NCI-H2029 treated with DMSO at 0.1 percent for 48 hours (cell line): ENCODE data around the gene EEF2.
A peak's percentile ranks its signal among the peaks of the same experiment; 100 is the strongest.

Source experiments
- DNase-seq: peaks from one replicate; lab custom pipeline; 2025; lab: John Stamatoyannopoulos, UW

Gene EEF2

GRCh38 chr19:3984584-3984907, 717 bp downstream of the EEF2 start:
- no peak for DNase-seq

DNA sequence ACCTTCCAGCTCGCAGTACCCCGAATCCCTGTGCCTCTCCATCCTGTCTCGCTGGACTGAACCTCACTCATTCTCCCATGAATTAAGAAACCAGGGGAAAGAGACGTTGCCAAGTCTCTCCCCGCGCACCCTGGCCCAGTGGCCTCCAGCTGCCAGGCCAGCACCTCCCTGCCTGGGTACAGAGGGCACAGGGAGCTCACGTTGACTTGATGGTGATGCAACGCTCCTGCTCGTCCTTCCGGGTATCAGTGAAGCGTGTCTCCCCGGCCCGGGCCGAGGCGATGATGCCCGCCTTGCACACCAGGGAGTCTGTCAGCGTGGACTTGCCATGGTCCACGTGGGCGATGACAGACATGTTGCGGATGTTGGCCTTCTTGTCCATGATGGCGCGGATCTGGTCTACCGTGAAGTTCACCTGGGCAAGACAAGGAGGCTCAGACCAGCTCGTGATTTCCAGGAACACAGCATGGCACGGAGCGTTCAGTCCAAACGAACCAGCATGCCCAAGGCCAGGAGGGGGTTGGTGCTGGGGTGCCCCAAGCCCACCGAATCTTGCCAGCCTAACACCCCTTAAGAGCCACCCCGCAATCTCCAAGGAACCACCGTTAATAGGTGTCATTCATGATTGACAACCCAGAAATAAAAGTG, 1.2 kb downstream of the EEF2 start:
- DNase-seq, result no peak

DNA sequence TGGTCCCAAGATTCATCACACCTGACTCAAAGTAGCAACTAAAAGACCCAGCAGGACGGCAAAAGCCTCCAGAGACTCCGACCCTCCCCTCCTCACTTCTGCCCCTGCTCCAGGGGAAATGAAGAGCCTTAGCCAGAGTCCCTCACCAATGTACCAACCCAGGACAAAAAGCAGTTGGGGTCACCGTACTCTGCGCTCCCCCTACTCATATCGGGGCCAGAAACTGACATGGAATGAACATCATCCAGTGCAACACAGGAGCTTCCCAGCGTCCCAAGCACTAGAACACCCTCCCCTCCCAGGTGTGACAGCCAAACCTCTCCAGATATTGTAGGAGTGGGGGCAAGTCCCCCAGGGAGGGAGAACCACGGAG, 1.7 kb downstream of the EEF2 start:
- no peak for DNase-seq

DNA sequence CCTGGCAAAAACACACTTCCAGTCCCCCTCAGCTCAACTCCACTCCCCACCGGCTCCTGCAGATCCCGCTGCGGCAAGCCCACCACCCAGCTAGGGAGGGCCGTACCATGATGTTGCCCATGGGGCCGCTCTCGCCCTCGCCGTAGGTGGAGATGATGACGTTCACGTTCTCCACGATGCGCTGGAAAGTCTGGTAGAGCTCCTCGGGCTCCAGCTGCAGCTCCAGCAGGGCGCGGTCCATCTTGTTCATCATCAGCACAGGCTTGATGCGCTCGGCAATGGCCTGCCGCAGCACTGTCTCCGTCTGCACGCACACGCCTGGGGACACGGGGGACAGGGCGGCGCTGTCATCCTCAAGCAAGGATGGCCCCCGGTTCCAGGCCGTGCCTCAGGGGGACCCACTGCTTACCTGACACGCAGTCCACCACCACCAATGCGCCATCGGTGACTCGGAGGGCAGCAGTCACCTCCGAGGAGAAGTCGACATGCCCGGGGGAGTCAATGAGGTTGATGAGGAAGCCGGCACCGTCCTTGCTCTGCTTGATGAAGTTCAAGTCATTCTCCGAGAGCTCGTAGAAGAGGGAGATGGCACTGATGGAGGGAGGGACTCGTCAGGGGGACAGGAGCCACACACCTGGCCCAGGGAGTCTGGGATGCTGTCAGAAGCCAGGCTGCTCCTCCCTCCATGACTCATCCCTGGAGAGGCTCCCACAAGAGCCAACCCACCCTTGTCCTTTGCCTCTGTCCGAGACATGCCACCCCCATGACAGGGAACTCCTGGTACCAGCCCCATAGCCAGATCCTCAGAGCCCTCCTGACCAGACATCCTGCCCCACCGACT, 2.3 kb downstream of the EEF2 start:
- no peak for DNase-seq

DNA sequence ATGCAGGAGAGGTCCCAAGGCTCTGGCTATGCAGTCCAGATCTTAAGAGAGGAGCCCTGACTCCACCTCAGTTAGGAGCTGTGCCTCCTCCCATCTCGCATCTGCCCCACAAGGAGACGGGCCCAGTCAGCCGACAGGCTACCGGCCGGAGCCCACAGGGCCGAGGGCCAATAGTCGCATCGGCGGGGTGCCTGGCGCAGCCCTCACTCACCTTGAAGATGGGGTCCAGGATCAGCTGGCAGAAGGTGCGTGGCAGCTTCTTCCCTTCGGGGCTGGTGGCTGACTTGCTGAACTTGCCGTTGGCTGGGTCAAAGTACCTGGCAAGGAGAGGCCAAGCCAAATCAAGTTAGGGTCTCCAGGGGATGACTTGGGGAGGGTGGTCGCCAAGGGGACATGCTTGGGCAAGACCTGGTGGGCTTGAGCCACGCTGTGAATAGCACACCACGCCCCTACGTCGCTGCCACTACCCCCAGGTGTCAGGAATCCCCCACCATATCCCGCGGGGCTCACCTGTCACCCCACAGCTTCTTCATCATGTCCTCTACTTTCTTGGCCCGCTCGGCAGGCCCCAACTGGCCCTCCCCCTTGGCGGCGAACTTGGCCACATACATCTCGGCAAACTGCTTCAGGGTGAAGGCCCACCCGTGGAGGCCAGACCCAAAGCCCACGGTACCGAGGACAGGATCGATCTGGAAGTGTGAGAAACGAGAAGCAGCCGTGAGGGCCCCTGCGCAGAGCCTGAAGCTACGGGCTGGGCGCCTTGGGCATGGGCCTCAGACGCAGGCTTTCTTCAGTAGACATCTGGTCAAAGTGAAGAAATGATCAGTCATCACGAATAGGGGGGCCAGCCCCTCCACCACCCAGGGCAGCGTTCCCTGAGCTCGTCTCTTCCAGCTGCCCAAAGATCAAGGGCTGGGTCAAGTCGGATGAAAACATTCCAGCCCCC, 3.3 kb downstream of the EEF2 start:
- no peak for DNase-seq

DNA sequence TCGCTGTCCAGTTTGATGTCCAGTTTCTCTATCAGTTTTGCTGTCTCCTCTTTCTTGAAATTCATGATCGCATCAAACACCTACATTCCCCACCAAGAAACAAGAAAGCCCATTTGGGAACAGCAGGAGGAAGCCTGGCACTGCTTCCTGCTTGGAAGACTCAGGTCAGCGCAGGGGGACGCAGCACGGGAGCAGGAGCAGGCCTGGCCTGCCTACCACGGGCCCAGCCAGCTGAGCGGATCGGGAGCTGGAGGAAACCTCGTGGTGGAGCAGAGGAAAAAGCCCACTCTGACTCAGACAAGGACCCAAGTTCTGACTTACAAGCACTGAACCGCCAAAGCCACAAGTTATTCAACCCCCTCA, 3.9 kb downstream of the EEF2 start:
- no peak for DNase-seq

DNA sequence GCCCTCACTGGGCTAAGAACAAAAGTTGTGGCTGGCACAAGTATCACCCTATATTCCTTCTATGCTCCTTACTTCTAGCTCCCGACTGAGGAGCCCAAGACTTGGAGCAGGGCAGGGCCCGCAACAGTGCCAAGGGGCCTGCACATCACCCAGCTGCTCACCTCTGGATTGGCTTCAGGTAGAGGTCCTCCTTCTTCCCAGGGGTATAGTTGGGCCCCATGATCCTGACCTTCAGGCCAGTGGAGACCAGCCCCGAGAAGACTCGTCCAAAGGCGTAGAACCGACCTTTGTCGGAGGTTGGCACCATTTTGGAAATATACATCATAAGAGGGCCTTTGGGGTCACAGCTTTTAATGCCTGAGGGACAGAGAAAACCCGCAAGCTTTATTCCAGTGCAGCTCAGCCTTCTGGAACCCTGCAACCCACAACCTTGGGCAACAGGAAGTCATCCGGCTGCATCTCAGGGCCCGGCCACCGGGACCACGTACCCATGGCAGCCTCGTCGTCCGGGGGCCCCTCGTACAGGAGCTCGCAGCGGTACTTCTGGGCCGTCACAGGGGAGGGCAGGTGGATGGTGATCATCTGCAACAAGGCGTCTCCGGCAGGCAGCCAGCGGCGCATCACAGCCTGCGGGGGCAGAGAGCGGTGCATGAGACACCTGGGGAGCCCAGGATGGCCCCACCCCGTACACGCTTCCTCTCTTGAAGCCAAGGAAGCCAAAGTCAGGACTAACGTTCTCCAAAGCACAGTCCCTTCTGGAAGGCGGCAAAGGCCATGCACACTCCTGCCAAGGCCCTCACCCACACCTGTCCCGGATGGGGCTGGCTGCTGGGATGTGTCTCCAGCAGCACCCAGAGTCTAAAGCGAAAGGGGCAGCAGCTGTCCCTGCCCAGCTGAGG, 4.7 kb downstream of the EEF2 start:
- DNase-seq, result no peak

GRCh38 chr19:3979674-3980352, 5.5 kb downstream of the EEF2 start:
- DNase-seq, result no peak

DNA sequence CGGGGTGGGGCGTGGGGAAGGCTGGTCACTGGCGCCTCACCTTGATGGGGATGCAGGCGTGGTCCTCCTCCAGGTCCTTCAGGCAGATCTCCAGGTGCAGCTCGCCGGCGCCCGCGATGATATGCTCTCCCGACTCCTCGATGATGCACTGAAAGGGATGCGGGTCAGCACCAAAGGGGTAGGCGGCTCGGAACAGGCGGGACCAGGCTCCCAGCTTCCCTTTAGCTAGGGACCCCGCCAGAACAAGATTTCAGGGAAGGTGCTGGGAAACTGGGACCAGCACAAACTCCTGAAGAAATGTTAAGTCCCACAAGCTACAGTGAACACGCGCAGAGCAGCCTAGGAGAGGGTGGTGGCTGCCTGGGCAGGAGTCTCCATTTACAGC, 6.0 kb downstream of the EEF2 start:
- no peak for DNase-seq

DNA sequence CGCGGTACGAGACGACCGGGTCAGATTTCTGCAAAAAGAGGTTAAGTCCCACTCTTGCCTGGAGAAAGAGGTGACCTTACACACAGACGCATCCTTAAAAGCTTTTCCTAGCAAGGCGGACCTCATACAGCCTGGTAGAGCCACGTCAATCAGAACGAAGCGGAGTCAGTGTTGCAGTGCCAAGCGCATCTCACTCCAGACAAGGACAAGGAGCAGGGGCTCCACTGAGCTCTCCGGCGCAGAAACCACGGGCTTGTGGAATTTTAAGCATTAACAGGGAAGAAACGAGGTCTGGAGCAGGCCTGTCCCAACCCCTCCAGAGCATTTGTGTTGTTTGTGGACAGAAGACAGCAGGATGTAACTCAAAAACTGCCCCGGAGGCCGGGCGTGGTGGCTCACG, 7.1 kb downstream of the EEF2 start:
- no peak for DNase-seq

- DNase-seq, result no peak
Observed at GRCh38 chr19:3977242-3978143, 7.8 kb downstream of the EEF2 start.

DNA sequence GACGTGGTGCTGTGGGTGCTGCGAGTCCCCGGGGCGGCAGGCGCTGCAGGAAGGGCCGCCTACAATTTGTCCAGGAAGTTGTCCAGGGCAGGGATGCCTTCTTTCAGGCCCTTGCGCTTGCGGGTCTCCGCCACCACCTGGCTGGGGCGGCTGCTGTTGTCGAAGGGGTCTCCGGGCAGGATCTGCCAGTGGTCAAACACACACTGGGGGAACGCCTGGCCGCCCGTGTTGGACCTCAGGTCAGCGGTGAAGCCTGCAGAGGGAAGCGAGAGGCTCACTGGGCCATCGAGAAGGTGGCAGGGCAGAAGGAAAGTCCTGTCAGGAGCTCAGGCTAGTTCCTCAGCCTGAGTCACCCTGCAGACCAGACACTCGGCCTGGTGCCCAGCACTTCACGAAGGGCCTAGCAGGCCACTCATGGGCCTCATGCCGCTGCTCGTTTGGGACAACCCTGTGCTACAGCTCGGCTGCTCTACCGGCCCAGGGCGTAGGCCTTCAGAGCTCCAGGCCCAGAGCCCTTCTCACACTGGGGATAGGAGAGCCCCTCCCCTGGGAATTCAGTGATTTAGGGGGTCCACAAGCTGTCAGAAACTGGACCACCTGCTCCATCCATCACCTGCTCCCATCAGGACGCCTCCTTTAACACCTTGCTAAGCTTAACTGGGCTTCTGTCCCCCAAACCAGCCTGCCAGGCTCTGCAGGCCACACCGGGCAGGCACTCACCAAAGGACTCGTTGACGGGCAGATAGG, 8.6 kb downstream of the EEF2 start:
- DNase-seq, result no peak

- no peak for DNase-seq
Observed at GRCh38 chr19:3975637-3976087, 9.6 kb downstream of the EEF2 start.

DNA sequence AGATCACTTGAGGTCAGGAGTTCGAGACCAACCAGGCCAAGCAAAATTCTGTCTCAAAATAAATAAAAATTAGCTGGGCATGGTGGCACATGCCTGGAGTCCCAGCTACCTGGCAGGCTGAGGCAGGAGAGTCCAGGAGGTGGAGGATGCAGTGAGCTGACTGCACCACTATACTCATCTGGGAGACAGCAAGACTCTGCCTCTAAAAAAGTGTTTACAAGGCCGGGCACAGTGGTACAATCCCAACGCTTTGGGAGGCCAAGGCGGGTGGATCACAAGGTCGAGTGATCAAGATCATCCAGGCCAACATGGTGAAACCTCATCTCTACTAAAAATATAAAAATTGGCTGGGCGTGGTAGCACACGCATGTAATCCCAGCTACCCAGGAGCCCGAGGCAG, 10.1 kb downstream of the EEF2 start:
- no peak for DNase-seq

DNA sequence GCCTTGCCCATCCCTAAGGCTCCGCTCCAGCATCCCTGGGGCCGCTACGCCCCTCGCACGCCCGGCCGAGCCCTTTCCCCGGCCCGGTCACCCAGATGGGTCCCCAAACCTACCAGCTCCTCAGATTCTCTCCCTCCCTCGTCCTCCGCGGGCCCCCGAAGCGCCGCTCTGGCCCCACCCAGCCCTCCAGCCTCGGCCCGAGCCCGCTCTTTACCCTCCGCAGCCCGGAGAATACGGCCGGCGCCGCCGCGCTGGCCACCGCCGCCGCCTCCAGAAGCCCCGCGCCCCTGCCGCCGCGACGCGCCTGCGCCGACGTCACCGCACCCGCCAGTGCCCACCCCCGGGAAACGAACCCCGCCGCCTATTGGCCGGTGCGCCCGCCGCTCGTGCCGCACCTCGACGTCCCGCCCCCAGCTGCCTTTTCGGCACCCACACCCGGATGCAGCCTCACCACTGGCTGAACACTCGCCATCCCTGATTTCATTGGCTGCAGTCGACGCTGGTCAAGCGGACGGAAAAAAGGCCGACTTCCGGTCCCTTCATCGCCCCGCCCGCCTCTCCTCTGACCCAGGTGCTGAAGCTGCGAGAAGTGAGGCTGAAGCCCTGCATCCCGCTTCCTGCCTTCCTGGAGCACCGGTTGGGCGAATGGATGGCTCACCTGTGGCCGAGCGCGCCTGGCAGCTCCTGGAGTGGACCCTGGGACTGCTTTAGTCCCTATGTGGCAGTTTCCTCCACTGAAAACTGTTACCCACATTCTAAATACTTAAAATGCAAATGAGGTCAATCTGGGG, 14.3 kb downstream of the EEF2 start, which contains the start of gene DAPK3:
TSS of gene DAPK3 (minus strand) at position 292 of the 791 bp plus-strand sequence. CDS start 1,364 bp downstream, outside the sequence.
- peak; percentile 93 for DNase-seq

DNA sequence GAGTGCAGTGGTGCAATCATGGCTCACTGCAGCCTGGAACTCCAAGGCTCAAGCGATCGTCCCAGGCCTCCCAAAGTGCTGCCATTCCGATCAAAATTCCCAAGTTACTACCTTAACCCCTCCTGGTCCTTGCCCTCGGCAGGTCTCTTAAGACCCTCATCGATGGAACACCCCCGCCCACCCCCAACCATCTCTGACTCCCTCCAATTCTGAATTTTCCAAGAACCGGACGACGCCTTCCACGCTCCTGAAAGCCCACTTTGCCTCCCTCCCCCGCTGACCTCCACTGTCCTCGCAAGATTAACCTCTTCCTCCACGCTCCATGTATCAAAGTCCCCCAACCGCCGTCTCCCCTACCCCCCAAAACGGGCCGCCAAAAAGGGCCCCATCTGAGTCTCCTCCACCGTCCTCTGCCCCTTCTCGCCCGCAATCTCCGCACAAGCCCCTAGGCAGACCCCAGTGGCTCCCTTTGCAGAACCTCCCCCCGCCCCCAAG, 14.9 kb downstream of the EEF2 start:
- DNase-seq, result no peak

GRCh38 chr19:3969435-3970312, 15.6 kb downstream of the EEF2 start:
- no peak for DNase-seq
